BE2C (cell line): ENCODE results near the gene RUBCNL.

Experiments
- DNase-seq: peaks from one replicate; pipeline ENCODE4 v3.0.0-alpha.2; 2020
- H3K27me3 ChIP-seq: fragments of 250-450 bp; sonication (Bioruptor Pico); 2 replicates; pipeline ENCODE4 v1.5.1; 2020; ENCODE audit warnings: mild to moderate bottlenecking
- H3K36me3 ChIP-seq: fragments of 250-450 bp; sonication (Bioruptor Pico); 2 replicates; pipeline ENCODE4 v1.5.1; 2020; ENCODE audit warnings: mild to moderate bottlenecking
- H3K4me1 ChIP-seq: fragments of 250-450 bp; sonication (Bioruptor Pico); 2 replicates; pipeline ENCODE4 v1.5.1; 2020
- H3K4me3 ChIP-seq: 2 replicates; pipeline ENCODE4 v1.5.1; 2011; ENCODE audit warnings: low read depth, low read length
- H3K9me3 ChIP-seq: fragments of 250-450 bp; sonication (Bioruptor Pico); 2 replicates; pipeline ENCODE4 v1.5.1; 2020
- TF ChIP-seq, protein P1 (sequence below): IDR thresholded peaks from 2 replicates; pipeline ENCODE4 v1.5.1; 2012; ENCODE audit warnings: mild to moderate bottlenecking, low read depth, low read length

RUBCNL gene

DNA sequence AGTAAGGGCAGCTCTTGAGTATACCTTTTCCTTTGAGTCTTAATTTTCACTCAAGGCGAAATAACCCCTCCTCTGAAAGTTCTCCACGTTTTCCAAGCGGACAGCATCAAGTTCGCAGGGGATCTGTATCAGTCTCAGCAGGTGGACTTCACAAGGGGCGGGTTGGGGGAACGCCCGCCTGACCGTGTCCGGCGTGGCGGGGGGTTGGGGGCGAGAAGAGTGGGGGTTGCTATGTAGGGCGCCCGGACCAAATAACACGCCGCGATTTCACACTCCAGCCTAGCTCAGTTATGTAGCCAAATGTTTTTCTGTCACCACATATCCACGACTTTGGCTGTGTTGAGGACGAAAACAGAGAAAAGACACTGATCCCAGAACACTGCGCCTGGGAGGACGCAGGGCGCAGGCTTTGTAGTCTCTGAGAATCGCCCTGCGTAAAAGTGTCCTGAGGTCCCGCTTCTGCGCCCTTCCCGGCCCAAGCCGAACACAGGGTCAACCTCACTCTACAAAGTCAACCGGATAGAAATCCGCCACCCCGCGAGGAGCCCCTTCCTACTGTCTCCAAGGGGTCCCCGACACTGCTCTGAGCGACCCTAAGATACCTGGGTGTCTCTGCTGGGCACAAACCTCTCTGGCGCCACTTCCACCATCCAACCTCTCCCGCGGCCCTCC lies 524 bp downstream of the RUBCNL start:
- peaks cover 70% of the 10 kb centered on the region for H3K27me3 ChIP-seq
- no peak overlapping the region for H3K4me3 ChIP-seq
- no peaks in the 10 kb centered on the region for H3K4me1 ChIP-seq
- DNase-seq, result no peak
- TF ChIP-seq, protein P1, sequence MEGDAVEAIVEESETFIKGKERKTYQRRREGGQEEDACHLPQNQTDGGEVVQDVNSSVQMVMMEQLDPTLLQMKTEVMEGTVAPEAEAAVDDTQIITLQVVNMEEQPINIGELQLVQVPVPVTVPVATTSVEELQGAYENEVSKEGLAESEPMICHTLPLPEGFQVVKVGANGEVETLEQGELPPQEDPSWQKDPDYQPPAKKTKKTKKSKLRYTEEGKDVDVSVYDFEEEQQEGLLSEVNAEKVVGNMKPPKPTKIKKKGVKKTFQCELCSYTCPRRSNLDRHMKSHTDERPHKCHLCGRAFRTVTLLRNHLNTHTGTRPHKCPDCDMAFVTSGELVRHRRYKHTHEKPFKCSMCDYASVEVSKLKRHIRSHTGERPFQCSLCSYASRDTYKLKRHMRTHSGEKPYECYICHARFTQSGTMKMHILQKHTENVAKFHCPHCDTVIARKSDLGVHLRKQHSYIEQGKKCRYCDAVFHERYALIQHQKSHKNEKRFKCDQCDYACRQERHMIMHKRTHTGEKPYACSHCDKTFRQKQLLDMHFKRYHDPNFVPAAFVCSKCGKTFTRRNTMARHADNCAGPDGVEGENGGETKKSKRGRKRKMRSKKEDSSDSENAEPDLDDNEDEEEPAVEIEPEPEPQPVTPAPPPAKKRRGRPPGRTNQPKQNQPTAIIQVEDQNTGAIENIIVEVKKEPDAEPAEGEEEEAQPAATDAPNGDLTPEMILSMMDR, result no peak
- no peaks in the 10 kb centered on the region for H3K9me3 ChIP-seq
- H3K36me3 ChIP-seq, result no peaks in the 10 kb centered on the region

DNA sequence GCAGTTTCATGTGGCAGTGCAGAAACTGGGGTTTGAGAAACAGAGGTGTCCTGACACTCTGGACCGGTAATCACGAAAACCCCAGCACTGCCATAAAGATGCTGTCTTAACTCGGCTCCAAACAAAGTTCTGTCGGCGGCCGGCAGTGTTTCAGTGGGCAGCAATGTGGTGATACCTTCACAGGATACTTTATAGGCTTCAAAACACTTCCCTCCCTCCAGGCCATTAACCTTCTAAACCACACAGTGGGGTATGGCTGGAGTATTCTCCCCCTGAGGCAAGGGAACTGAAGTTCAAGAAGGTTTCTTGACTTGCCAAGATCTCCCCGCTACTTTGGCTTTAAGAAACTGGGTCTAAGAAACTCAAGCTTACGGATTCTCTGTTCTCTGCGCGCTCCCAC lies 1.1 kb downstream of the RUBCNL start:
- Histone ChIP-seq H3K4me3 (no peak overlapping the region), H3K4me1 (no peaks in the 10 kb centered on the region)

DNA sequence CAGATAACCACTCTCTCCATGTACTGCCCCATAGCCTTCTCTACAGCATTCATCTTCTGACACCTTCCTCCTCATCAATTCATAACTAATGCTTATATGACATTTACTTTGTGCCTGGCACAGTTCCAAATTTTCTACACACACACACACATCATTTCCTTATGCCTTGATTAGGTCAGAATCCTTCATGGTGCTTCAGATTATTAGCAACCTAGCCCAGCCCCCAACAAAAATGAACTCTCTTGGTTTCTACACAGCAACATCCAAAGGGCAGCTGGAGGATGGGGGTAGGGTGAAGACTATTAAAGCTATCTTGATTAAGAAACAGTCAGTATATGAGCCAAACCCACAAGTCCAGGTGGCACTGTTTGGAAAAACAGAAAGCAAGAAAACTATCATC lies 3.7 kb downstream of the RUBCNL start:
- Histone ChIP-seq H3K36me3 (no peaks in the 10 kb centered on the region), H3K4me3 (no peak overlapping the region), H3K9me3 (no peaks in the 10 kb centered on the region), H3K27me3 (peaks cover 52% of the 10 kb centered on the region), H3K4me1 (no peaks in the 10 kb centered on the region)
- TF ChIP-seq, protein P1, result no peak
- DNase-seq, result no peak

More for the DNA sequence above, 1.1 kb downstream of the RUBCNL start:
- H3K27me3 ChIP-seq, result peaks cover 71% of the 10 kb centered on the region
- H3K9me3 ChIP-seq, result no peaks in the 10 kb centered on the region
- no peak for DNase-seq
- no peaks in the 10 kb centered on the region for H3K36me3 ChIP-seq
- TF ChIP-seq, protein P1, result no peak

DNA sequence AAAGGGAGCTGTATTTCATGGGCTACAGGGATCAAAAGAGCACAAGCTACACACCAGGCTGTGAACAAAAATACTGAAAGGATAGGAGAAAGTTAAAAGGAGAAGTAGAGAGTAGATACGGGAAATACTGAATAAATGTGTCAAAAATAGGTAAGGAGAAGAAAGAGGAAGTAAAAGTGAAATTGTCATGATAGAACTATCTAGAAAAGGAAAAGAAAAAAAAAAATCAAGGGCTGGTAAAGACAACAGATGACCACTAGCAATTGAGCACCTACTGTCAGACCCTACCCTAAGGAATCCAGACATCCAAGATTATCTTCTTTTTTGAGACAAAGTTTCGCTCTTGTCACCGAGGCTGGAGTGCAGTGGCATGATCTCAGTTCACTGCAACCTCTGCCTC lies 4.8 kb downstream of the RUBCNL start:
- no peak overlapping the region for H3K4me3 ChIP-seq
- H3K36me3 ChIP-seq, result no peaks in the 10 kb centered on the region
- H3K4me1 ChIP-seq, result no peaks in the 10 kb centered on the region
- H3K9me3 ChIP-seq, result no peaks in the 10 kb centered on the region
- peaks cover 43% of the 10 kb centered on the region for H3K27me3 ChIP-seq
- DNase-seq, result no peak
- TF ChIP-seq, protein P1, result no peak

DNA sequence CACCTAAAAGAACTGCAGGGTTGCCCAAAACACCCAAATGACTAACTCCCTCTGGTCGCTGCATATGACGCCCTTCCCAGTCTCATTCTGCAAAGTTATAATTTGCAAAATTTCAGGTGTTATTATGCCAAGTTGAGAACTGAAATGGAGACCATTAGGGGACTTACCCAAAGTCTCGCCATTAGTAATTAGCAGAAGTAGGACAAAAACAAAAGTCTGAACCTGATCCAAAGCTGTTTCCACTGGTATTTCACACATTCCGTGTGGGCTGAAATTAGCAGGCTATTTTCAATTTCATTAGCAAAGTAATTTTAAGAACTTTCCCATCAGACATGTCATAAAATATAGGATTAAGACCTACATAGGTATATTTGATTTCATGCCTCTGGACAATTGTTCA lies 6.8 kb downstream of the RUBCNL start:
- no peaks in the 10 kb centered on the region for H3K36me3 ChIP-seq
- TF ChIP-seq, protein P1, result no peak
- no peak overlapping the region for H3K4me3 ChIP-seq
- peaks cover 31% of the 10 kb centered on the region for H3K27me3 ChIP-seq
- DNase-seq, result no peak
- no peaks in the 10 kb centered on the region for H3K4me1 ChIP-seq
- no peaks in the 10 kb centered on the region for H3K9me3 ChIP-seq

DNA sequence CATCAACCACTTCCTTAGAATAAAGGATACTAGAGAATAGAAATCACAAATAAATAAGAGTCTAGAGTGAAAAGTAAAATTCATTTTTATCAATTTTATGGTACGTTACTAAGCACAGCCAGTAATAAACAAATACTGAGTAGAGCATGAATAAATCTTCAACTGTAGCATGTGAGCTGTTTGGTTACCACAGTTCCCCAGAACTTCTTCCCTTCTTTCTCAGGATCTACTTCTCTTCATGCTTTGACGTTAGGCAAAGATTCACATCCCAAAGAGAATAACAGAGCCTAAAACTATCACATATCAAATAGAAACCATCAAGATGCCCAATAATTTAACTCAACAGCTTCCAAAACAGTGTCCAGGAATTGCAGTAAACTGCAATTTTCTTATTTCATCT lies 7.4 kb downstream of the RUBCNL start:
- no peak for DNase-seq
- TF ChIP-seq, protein P1, result no peak
- no peaks in the 10 kb centered on the region for H3K4me1 ChIP-seq
- H3K4me3 ChIP-seq, result no peak overlapping the region
- peaks cover 25% of the 10 kb centered on the region for H3K27me3 ChIP-seq
- H3K36me3 ChIP-seq, result no peaks in the 10 kb centered on the region
- no peaks in the 10 kb centered on the region for H3K9me3 ChIP-seq
